ENCODE measurements around the gene ZNF808. TPM values are rescaled to one million over a fixed set of nuclear protein-coding genes. Genes with fewer than 3 reads are reported as not detected.
"Not testable (repeated sequence)": the region's sequence is repeated elsewhere in the genome, so short reads cannot be mapped to it uniquely, and the experiment has no call there.

ZNF808 gene
- total and polyA plus RNA-seq, 2 donors from 2014 or later: 3.4 to 35.8 TPM

- Histone ChIP-seq H3K4me3 (ENCODE audit: low read length in 3 of 3) (no peak overlapping the region), H3K9me3 (ENCODE audit: control insufficient read depth in 2 of 3, insufficient read depth in 1 of 3, low read length in 3 of 3) (peaks cover 0 to 5% (median 2%) of the 10 kb centered on the region in 3 donors), H3K36me3 (ENCODE audit: control insufficient read depth in 2 of 3, insufficient read depth in 3 of 3, low read length in 3 of 3) (no peaks in the 10 kb centered on the region), H3K27ac (ENCODE audit: low read depth in 2 of 2, low read length in 2 of 2) (no peak overlapping the region), H3K9ac (ENCODE audit: low read length in 3 of 3) (no peak overlapping the region), H3K4me1 (ENCODE audit: control insufficient read depth in 2 of 3, insufficient read depth in 2 of 3, low read depth in 1 of 3, low read length in 3 of 3) (no peaks in the 10 kb centered on the region), H3K27me3 (ENCODE audit: control insufficient read depth, insufficient read depth, low read length) (no peaks in the 10 kb centered on the region)
- DNase-seq: no peak
- no peak for FAIRE-seq
- intact Hi-C loops (cut with DNase I): no loop called here
- TF ChIP-seq CTCF (IDR thresholded peaks at IDR 0.05; ENCODE audit: borderline replicate concordance, extremely low read depth, insufficient read depth): no peak
Measured at GRCh38 chr19:52518646-52519045, 8.8 kb upstream of the ZNF808 start.

GRCh38 chr19:52519175-52519574 lies 8.3 kb upstream of the ZNF808 start:
- not testable (repeated sequence) for H3K27ac ChIP-seq (ENCODE audit: low read depth in 2 of 2, low read length in 2 of 2)

GRCh38 chr19:52520013-52520412 lies 7.5 kb upstream of the ZNF808 start:
- intact Hi-C loops (cut with DNase I): no loop called here
- no peaks in the 10 kb centered on the region for H3K36me3 ChIP-seq (ENCODE audit: control insufficient read depth in 2 of 3, insufficient read depth in 3 of 3, low read length in 3 of 3)
- no peak overlapping the region for H3K9ac ChIP-seq (ENCODE audit: low read length in 3 of 3)
- no peak for TF ChIP-seq CTCF (IDR thresholded peaks at IDR 0.05; ENCODE audit: borderline replicate concordance, extremely low read depth, insufficient read depth)
- no peak for FAIRE-seq
- H3K4me3 ChIP-seq (ENCODE audit: low read length in 3 of 3): no peak overlapping the region
- no peaks in the 10 kb centered on the region for H3K27me3 ChIP-seq (ENCODE audit: control insufficient read depth, insufficient read depth, low read length)
- DNase-seq: no peak
- peaks cover 0 to 5% (median 0%) of the 10 kb centered on the region in 3 donors for H3K9me3 ChIP-seq (ENCODE audit: control insufficient read depth in 2 of 3, insufficient read depth in 1 of 3, low read length in 3 of 3)
- H3K27ac ChIP-seq (ENCODE audit: low read depth in 2 of 2, low read length in 2 of 2): no peak overlapping the region
- no peaks in the 10 kb centered on the region for H3K4me1 ChIP-seq (ENCODE audit: control insufficient read depth in 2 of 3, insufficient read depth in 2 of 3, low read depth in 1 of 3, low read length in 3 of 3)

More at GRCh38 chr19:52519175-52519574, 8.3 kb upstream of the ZNF808 start:
- FAIRE-seq; H3K9me3 ChIP-seq (ENCODE audit: control insufficient read depth in 2 of 3, insufficient read depth in 1 of 3, low read length in 3 of 3); H3K4me3 ChIP-seq (ENCODE audit: low read length in 3 of 3); H3K36me3 ChIP-seq (ENCODE audit: control insufficient read depth in 2 of 3, insufficient read depth in 3 of 3, low read length in 3 of 3); intact Hi-C loops (cut with DNase I); DNase-seq; H3K27me3 ChIP-seq (ENCODE audit: control insufficient read depth, insufficient read depth, low read length); H3K4me1 ChIP-seq (ENCODE audit: control insufficient read depth in 2 of 3, insufficient read depth in 2 of 3, low read depth in 1 of 3, low read length in 3 of 3); H3K9ac ChIP-seq (ENCODE audit: low read length in 3 of 3): not testable (repeated sequence)

- H3K9me3 ChIP-seq (ENCODE audit: control insufficient read depth in 2 of 3, insufficient read depth in 1 of 3, low read length in 3 of 3): no peaks in the 10 kb centered on the region
- no peak for FAIRE-seq
Measured at GRCh38 chr19:52522551-52522950, 4.9 kb upstream of the ZNF808 start.

More at GRCh38 chr19:52522551-52522950, 4.9 kb upstream of the ZNF808 start:
- H3K4me3 ChIP-seq (ENCODE audit: low read length in 3 of 3): no peak overlapping the region
- no peak overlapping the region for H3K27ac ChIP-seq (ENCODE audit: low read depth in 2 of 2, low read length in 2 of 2)
- no peaks in the 10 kb centered on the region for H3K27me3 ChIP-seq (ENCODE audit: control insufficient read depth, insufficient read depth, low read length)
- peaks cover 0 to 4% (median 0%) of the 10 kb centered on the region in 3 donors for H3K4me1 ChIP-seq (ENCODE audit: control insufficient read depth in 2 of 3, insufficient read depth in 2 of 3, low read depth in 1 of 3, low read length in 3 of 3)
- DNase-seq: peak in 1 of 5 donors; percentile 50
- no peak overlapping the region for H3K9ac ChIP-seq (ENCODE audit: low read length in 3 of 3)
- intact Hi-C loops (cut with DNase I): no loop called here
- H3K36me3 ChIP-seq (ENCODE audit: control insufficient read depth in 2 of 3, insufficient read depth in 3 of 3, low read length in 3 of 3): no peaks in the 10 kb centered on the region
- TF ChIP-seq CTCF (IDR thresholded peaks at IDR 0.05; ENCODE audit: borderline replicate concordance, extremely low read depth, insufficient read depth): no peak

Data from kidney (tissue), 14 donors.